ENCODE results near the gene SRPK2.

The SRPK2 gene

DNA sequence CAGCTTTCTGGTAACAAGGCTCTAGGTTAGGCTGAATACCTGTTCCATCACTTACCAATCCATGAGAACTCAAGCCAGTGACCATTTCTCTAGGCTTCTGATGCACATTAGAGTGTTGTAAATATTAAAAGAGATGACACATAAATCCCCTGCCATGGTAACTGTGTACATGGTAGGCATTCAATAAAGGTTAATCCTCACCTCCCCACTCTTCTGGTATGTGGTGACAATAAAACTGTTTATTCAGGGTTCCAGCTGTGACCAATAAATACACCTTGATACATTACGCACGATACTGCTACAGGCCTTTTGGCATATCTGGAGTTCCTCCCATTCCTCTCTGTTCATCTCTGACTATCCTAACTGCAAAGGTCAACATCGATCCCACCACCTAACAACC is 171.9 kb downstream of the SRPK2 start:
- Histone ChIP-seq H3K27ac (ENCODE audit: low read depth, low read length) (no peak overlapping the region), H3K27me3 (ENCODE audit: control insufficient read depth, insufficient read depth, low read length) (no peaks in the 10 kb centered on the region), H3K4me1 (ENCODE audit: control insufficient read depth, insufficient read depth, low read length) (peaks cover 7% of the 10 kb centered on the region; the same call in 1 of the 2 replicates), H3K36me3 (ENCODE audit: control insufficient read depth, insufficient read depth, low read length) (no peaks in the 10 kb centered on the region), H3K4me3 (ENCODE audit: low read depth, low read length) (no peak overlapping the region), H3K9ac (ENCODE audit: low read length) (no peak overlapping the region), H3K9me3 (ENCODE audit: control insufficient read depth, insufficient read depth, low read depth, low read length) (no peaks in the 10 kb centered on the region)

DNA sequence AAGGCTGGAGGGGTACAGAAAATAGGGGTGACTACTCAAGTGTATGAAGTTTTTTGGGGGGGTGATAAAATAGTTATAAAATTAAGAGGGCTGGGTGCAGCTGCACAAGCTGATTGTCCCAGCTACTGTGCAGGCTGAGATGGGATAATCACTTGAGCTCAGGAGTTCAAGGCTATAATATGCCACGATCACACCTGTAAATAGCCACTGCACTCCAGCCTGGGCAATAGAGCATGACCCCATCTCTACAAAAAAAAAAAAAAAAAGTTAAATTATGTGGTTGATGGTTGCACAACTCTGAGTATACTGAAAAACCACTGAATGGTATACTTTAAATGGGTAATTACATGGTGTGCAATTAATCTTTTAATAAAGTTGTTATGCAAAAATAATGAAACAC is 172.9 kb downstream of the SRPK2 start:
- H3K4me1 ChIP-seq (ENCODE audit: control insufficient read depth, insufficient read depth, low read length), result peaks cover 7% of the 10 kb centered on the region; the same call in 1 of the 2 replicates
- H3K9ac ChIP-seq (ENCODE audit: low read length), result no peak overlapping the region
- H3K27me3 ChIP-seq (ENCODE audit: control insufficient read depth, insufficient read depth, low read length), result no peaks in the 10 kb centered on the region
- no peak overlapping the region for H3K27ac ChIP-seq (ENCODE audit: low read depth, low read length)
- no peak overlapping the region for H3K4me3 ChIP-seq (ENCODE audit: low read depth, low read length)
- peaks cover 5% of the 10 kb centered on the region; the same call in 1 of the 2 replicates for H3K9me3 ChIP-seq (ENCODE audit: control insufficient read depth, insufficient read depth, low read depth, low read length)
- no peaks in the 10 kb centered on the region for H3K36me3 ChIP-seq (ENCODE audit: control insufficient read depth, insufficient read depth, low read length)

DNA sequence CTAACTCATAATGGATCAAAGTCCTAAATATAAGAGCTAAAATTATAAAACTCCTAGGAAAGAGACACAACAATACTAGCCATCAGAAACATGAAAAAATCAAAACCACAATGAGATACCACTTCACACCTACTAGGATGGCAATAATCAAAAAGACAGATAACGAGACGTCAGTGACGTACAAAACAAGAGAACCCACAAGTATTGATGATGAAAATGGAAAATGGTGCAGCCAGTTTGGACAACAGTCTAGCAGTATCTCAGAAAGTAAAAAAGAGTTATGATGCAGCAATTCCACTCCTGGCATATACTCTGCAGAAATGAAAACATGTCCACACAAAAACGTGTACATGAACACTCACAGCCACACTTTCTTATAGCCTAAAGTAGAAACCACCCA is 173.5 kb downstream of the SRPK2 start:
- Histone ChIP-seq H3K4me1 (ENCODE audit: control insufficient read depth, insufficient read depth, low read length) (peaks cover 7% of the 10 kb centered on the region; the same call in 1 of the 2 replicates), H3K27me3 (ENCODE audit: control insufficient read depth, insufficient read depth, low read length) (no peaks in the 10 kb centered on the region), H3K27ac (ENCODE audit: low read depth, low read length) (no peak overlapping the region), H3K4me3 (ENCODE audit: low read depth, low read length) (no peak overlapping the region), H3K36me3 (ENCODE audit: control insufficient read depth, insufficient read depth, low read length) (no peaks in the 10 kb centered on the region), H3K9ac (ENCODE audit: low read length) (no peak overlapping the region), H3K9me3 (ENCODE audit: control insufficient read depth, insufficient read depth, low read depth, low read length) (peaks cover 5% of the 10 kb centered on the region; the same call in 1 of the 2 replicates)

DNA sequence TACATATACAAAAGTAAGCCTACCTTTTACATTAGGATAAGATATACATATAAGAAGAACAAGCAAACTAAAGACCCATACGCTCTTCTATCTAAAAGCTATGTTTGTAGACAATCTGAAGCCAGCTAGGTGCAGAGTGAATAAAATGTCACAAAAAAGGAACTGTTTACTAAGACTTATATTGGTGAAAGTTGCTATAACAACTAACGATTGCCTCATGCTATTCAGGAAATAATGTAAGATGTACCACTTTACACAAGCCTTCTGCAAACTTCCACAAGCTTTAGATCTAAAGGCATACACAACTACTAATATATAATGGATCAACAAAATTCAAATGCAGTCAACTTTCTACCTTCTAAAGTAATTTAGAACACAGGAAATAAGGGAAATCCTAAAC is 175.1 kb downstream of the SRPK2 start:
- Histone ChIP-seq H3K4me3 (ENCODE audit: low read depth, low read length) (no peak overlapping the region), H3K4me1 (ENCODE audit: control insufficient read depth, insufficient read depth, low read length) (peaks cover 7% of the 10 kb centered on the region; the same call in 1 of the 2 replicates), H3K9ac (ENCODE audit: low read length) (no peak overlapping the region), H3K36me3 (ENCODE audit: control insufficient read depth, insufficient read depth, low read length) (no peaks in the 10 kb centered on the region), H3K9me3 (ENCODE audit: control insufficient read depth, insufficient read depth, low read depth, low read length) (peaks cover 5% of the 10 kb centered on the region; the same call in 1 of the 2 replicates), H3K27me3 (ENCODE audit: control insufficient read depth, insufficient read depth, low read length) (no peaks in the 10 kb centered on the region), H3K27ac (ENCODE audit: low read depth, low read length) (no peak overlapping the region)

DNA sequence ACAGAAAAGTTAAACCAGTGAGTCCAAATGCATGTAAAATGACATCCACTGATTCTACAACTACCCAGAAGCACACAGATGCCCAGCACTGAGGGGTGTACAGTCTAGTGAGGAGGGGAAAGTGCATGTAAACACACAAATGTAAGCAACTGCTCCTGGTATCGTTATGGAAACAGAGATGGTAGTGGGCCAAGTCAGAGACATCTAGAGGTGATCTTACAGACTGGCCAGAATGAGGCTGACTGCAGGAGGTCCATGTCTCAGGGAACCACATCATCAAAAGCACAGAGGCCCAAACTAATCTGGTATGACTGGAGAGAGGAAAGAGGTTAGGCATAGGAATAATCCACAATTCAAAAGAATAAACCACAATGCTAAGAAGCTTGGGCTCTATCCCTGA is 176.5 kb downstream of the SRPK2 start:
- Histone ChIP-seq H3K36me3 (ENCODE audit: control insufficient read depth, insufficient read depth, low read length) (no peaks in the 10 kb centered on the region), H3K4me1 (ENCODE audit: control insufficient read depth, insufficient read depth, low read length) (no peaks in the 10 kb centered on the region), H3K4me3 (ENCODE audit: low read depth, low read length) (no peak overlapping the region)

DNA sequence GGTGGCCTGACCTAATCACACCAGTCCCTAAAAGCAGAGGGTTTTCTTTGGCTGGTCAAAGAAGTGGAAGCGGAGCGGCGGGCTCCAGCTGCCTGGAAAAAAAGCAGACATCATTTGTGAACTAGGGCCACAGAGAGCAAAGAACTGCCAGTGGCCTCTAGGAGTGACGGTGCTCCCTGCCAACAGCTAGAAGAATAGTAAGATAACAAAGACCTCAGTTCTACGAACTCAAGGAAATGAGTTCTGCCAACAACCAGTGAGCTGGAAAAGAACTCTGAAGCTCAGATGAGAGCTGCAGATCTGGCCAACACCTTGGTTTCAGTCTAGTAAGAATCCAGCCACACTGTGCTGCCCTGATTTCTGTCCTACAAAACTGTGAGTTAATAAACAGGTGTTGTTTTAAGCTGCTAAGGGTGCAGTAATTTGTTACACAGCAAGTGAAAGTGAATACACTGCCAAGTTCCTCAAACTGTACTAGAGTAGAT is 178.0 kb downstream of the SRPK2 start:
- no peak overlapping the region for H3K9ac ChIP-seq (ENCODE audit: low read length)
- peaks cover 5% of the 10 kb centered on the region; the same call in 1 of the 2 replicates for H3K9me3 ChIP-seq (ENCODE audit: control insufficient read depth, insufficient read depth, low read depth, low read length)
- H3K27ac ChIP-seq (ENCODE audit: low read depth, low read length), result no peak overlapping the region
- no peaks in the 10 kb centered on the region for H3K36me3 ChIP-seq (ENCODE audit: control insufficient read depth, insufficient read depth, low read length)
- no peaks in the 10 kb centered on the region for H3K27me3 ChIP-seq (ENCODE audit: control insufficient read depth, insufficient read depth, low read length)
- H3K4me3 ChIP-seq (ENCODE audit: low read depth, low read length), result no peak overlapping the region
- no peaks in the 10 kb centered on the region for H3K4me1 ChIP-seq (ENCODE audit: control insufficient read depth, insufficient read depth, low read length)

More for the DNA sequence above, 176.5 kb downstream of the SRPK2 start:
- H3K9ac ChIP-seq (ENCODE audit: low read length), result no peak overlapping the region
- H3K27me3 ChIP-seq (ENCODE audit: control insufficient read depth, insufficient read depth, low read length), result no peaks in the 10 kb centered on the region
- peaks cover 5% of the 10 kb centered on the region; the same call in 1 of the 2 replicates for H3K9me3 ChIP-seq (ENCODE audit: control insufficient read depth, insufficient read depth, low read depth, low read length)
- no peak overlapping the region for H3K27ac ChIP-seq (ENCODE audit: low read depth, low read length)

DNA sequence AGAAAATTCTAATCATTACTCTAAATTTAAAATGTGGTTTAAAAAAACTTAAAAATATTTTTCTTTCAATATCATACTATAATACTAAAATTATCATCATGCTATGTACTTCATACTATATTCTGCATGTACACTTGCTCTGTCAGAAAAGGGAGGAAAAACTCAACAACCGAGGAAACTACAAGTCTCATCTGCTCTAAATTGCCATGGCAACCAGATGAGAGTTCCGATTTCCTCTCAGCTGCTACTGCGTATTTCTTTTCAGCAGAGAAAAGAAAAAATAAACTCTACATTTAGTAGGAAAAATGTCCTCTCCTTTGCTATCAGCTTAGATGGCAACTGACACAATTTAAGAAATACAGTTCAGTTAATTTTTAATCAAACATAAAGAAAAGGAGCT is 178.9 kb downstream of the SRPK2 start:
- Histone ChIP-seq H3K27me3 (ENCODE audit: control insufficient read depth, insufficient read depth, low read length) (no peaks in the 10 kb centered on the region), H3K27ac (ENCODE audit: low read depth, low read length) (no peak overlapping the region), H3K9ac (ENCODE audit: low read length) (no peak overlapping the region), H3K36me3 (ENCODE audit: control insufficient read depth, insufficient read depth, low read length) (no peaks in the 10 kb centered on the region), H3K4me3 (ENCODE audit: low read depth, low read length) (no peak overlapping the region), H3K9me3 (ENCODE audit: control insufficient read depth, insufficient read depth, low read depth, low read length) (peaks cover 5% of the 10 kb centered on the region; the same call in 1 of the 2 replicates), H3K4me1 (ENCODE audit: control insufficient read depth, insufficient read depth, low read length) (no peaks in the 10 kb centered on the region)

DNA sequence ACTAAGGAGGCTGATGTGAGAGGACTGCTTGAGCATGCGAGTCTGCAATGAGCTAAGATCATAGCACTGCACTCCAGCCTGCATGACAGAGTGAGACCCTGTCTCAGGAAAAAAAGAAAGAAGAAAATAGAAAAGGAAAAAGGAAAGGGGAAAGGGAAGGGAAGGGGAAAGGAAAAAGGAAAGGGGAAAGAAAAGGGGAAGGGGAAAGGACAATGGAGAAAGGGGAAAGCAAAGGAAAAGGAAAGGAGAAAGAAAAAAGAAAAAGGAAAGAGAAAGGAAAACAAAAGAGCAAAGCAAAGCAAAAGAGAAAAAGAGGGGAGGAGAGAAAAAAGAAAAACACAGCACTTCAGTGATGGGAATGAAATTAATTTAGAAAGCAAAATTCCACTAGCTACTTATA is 179.3 kb downstream of the SRPK2 start:
- H3K4me1 ChIP-seq (ENCODE audit: control insufficient read depth, insufficient read depth, low read length), result no peaks in the 10 kb centered on the region
- H3K4me3 ChIP-seq (ENCODE audit: low read depth, low read length), result no peak overlapping the region
- no peaks in the 10 kb centered on the region for H3K36me3 ChIP-seq (ENCODE audit: control insufficient read depth, insufficient read depth, low read length)
- H3K27me3 ChIP-seq (ENCODE audit: control insufficient read depth, insufficient read depth, low read length), result no peaks in the 10 kb centered on the region
- H3K27ac ChIP-seq (ENCODE audit: low read depth, low read length), result no peak overlapping the region
- peaks cover 5% of the 10 kb centered on the region; the same call in 1 of the 2 replicates for H3K9me3 ChIP-seq (ENCODE audit: control insufficient read depth, insufficient read depth, low read depth, low read length)
- H3K9ac ChIP-seq (ENCODE audit: low read length), result no peak overlapping the region

DNA sequence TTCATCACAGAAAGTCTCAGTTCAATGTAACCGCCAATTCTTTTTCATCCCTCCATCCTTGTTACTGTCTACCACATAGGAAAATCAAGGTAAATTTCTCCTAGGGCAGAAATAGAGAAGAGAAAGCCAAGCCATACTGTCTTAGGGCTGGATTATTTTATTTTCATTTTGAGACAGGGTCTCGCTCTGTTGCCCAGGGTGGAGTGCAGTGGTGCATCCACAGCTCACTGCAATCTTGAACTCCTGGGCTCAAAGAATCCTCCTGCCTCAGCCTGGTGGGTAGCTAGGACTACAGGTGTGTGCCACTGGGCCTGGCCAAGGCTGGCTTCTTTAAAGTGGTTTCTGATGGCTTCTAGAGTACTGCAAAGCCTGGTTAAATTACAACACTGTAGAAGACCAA is 181.7 kb downstream of the SRPK2 start:
- no peaks in the 10 kb centered on the region for H3K27me3 ChIP-seq (ENCODE audit: control insufficient read depth, insufficient read depth, low read length)
- H3K4me1 ChIP-seq (ENCODE audit: control insufficient read depth, insufficient read depth, low read length), result no peaks in the 10 kb centered on the region
- no peak overlapping the region for H3K9ac ChIP-seq (ENCODE audit: low read length)
- H3K9me3 ChIP-seq (ENCODE audit: control insufficient read depth, insufficient read depth, low read depth, low read length), result peaks cover 5% of the 10 kb centered on the region; the same call in 1 of the 2 replicates
- no peak overlapping the region for H3K27ac ChIP-seq (ENCODE audit: low read depth, low read length)
- H3K4me3 ChIP-seq (ENCODE audit: low read depth, low read length), result no peak overlapping the region
- no peaks in the 10 kb centered on the region for H3K36me3 ChIP-seq (ENCODE audit: control insufficient read depth, insufficient read depth, low read length)

DNA sequence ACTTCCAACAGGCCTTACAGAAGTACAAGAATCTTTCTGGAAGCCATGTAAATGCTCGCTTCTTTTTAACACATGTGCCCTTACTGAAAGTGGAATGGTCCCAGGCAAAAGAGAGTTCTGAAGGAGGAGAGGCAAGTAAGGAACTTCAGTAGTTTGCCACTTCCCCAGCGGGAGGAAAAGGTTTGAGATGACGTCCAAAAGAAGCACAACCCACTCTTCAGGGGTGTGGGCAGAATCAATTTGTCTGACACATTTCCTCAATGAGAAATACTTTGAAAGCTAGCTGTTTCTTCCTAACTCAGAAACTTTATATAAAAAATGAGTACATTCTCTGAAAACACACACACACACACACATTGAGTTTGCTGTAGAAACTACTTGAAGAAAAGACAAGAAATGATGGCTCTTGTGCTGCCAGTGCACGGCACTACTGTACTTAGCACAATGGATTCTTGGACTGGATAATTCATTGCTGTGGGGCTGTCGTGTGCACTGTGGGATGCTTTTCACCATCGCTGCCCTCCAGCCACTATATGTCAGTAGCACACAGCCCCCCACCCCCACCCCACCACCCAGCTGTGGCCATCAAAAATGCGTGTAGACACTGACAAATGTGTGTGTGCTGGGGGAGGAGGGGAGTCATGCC is 183.0 kb downstream of the SRPK2 start:
- Histone ChIP-seq H3K36me3 (ENCODE audit: control insufficient read depth, insufficient read depth, low read length) (no peaks in the 10 kb centered on the region), H3K27me3 (ENCODE audit: control insufficient read depth, insufficient read depth, low read length) (no peaks in the 10 kb centered on the region), H3K9me3 (ENCODE audit: control insufficient read depth, insufficient read depth, low read depth, low read length) (no peaks in the 10 kb centered on the region), H3K9ac (ENCODE audit: low read length) (no peak overlapping the region), H3K4me1 (ENCODE audit: control insufficient read depth, insufficient read depth, low read length) (no peaks in the 10 kb centered on the region), H3K27ac (ENCODE audit: low read depth, low read length) (no peak overlapping the region), H3K4me3 (ENCODE audit: low read depth, low read length) (no peak overlapping the region)

DNA sequence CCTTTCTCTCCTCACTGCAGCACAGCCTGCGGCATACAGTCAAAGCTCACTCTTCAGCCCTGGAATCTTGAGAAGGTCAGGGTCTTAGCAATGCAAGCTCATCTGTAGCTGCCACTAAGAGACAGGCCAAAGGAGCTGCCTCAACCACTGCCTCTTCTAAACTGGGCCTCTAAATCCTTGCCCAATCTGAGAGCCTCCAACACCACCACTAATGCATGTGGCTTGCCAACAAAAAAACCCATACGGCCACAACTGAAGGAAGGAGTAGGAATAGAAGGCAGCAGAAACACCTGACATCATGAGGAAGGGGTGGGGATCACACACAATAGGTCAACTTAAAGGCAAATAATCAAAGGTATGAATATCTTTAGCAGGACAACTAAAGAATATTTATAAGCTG is 183.8 kb downstream of the SRPK2 start:
- no peaks in the 10 kb centered on the region for H3K27me3 ChIP-seq (ENCODE audit: control insufficient read depth, insufficient read depth, low read length)
- no peak overlapping the region for H3K9ac ChIP-seq (ENCODE audit: low read length)
- no peaks in the 10 kb centered on the region for H3K4me1 ChIP-seq (ENCODE audit: control insufficient read depth, insufficient read depth, low read length)
- H3K9me3 ChIP-seq (ENCODE audit: control insufficient read depth, insufficient read depth, low read depth, low read length), result no peaks in the 10 kb centered on the region
- H3K27ac ChIP-seq (ENCODE audit: low read depth, low read length), result no peak overlapping the region
- H3K36me3 ChIP-seq (ENCODE audit: control insufficient read depth, insufficient read depth, low read length), result no peaks in the 10 kb centered on the region
- no peak overlapping the region for H3K4me3 ChIP-seq (ENCODE audit: low read depth, low read length)
